ENCODE data around the gene SALL3. TPM values are rescaled to one million over a fixed set of nuclear protein-coding genes. Genes with fewer than 3 reads are reported as not detected.

The SALL3 gene
- total and polyA plus RNA-seq, 8 donors: not detected

- no peak overlapping the region for H3K4me3 ChIP-seq
- H3K9me3 ChIP-seq: no peaks in the 10 kb centered on the region
- H3K27ac ChIP-seq: no peak overlapping the region
- DNase-seq: no peak
- no peak for TF ChIP-seq EP300 (IDR thresholded peaks at IDR 0.05)
- no peak for TF ChIP-seq CTCF (IDR thresholded peaks at IDR 0.05)
- no peak for TF ChIP-seq POLR2A (IDR thresholded peaks at IDR 0.05)
- no peak for TF ChIP-seq POLR2AphosphoS5 (IDR thresholded peaks at IDR 0.05)
- H3K27me3 ChIP-seq: peaks cover 20 to 87% (median 46%) of the 10 kb centered on the region in 3 donors
- no peaks in the 10 kb centered on the region for H3K36me3 ChIP-seq
- intact Hi-C loops (cut with DNase I; ENCODE audit: low total_unique reads): no loop called here
- H3K4me1 ChIP-seq: peaks cover 12 to 20% (median 17%) of the 10 kb centered on the region in 4 donors
- 84 to 90% (median 88%) methylated on average over 12 of the region's 12 CpGs for WGBS, 5 donors
These were observed 8.8 kb upstream of the SALL3 start for GRCh38 chr18:78970774-78971333.

- Histone ChIP-seq H3K36me3 (no peaks in the 10 kb centered on the region), H3K4me1 (peaks cover 12 to 20% (median 17%) of the 10 kb centered on the region in 4 donors), H3K27ac (no peak overlapping the region), H3K4me3 (no peak overlapping the region), H3K9me3 (no peaks in the 10 kb centered on the region), H3K27me3 (peaks cover 20 to 87% (median 53%) of the 10 kb centered on the region in 3 donors)
- no peak for TF ChIP-seq EP300 (IDR thresholded peaks at IDR 0.05)
- TF ChIP-seq POLR2A (IDR thresholded peaks at IDR 0.05): no peak
- no peak for TF ChIP-seq CTCF (IDR thresholded peaks at IDR 0.05)
- TF ChIP-seq POLR2AphosphoS5 (IDR thresholded peaks at IDR 0.05): no peak
- 77 to 82% (median 81%) methylated on average over 15 of the region's 15 CpGs for WGBS, 5 donors
- no peak for DNase-seq
- intact Hi-C loops (cut with DNase I; ENCODE audit: low total_unique reads): no loop called here
These were observed 7.9 kb upstream of the SALL3 start for GRCh38 chr18:78971511-78972245.

- Histone ChIP-seq H3K36me3 (no peaks in the 10 kb centered on the region), H3K4me3 (no peak overlapping the region), H3K27ac (no peak overlapping the region), H3K27me3 (peaks cover 24 to 90% (median 61%) of the 10 kb centered on the region in 3 donors), H3K4me1 (peaks cover 12 to 25% (median 17%) of the 10 kb centered on the region in 4 donors), H3K9me3 (no peaks in the 10 kb centered on the region)
- intact Hi-C loops (cut with DNase I; ENCODE audit: low total_unique reads): no loop called here
- WGBS, 5 donors: 48 to 56% (median 54%) methylated on average over 16 of the region's 16 CpGs
- no peak for DNase-seq
- no peak for TF ChIP-seq EP300 (IDR thresholded peaks at IDR 0.05)
- no peak for TF ChIP-seq CTCF (IDR thresholded peaks at IDR 0.05)
- TF ChIP-seq POLR2AphosphoS5 (IDR thresholded peaks at IDR 0.05): no peak
These were observed 7.2 kb upstream of the SALL3 start for GRCh38 chr18:78972385-78972918.

- TF ChIP-seq EP300 (IDR thresholded peaks at IDR 0.05) (no peak), CTCF (IDR thresholded peaks at IDR 0.05) (no peak), POLR2A (IDR thresholded peaks at IDR 0.05) (no peak), POLR2AphosphoS5 (IDR thresholded peaks at IDR 0.05) (no peak)
- H3K4me1 ChIP-seq: peaks cover 12 to 29% (median 17%) of the 10 kb centered on the region in 4 donors
- H3K4me3 ChIP-seq: no peak overlapping the region
- H3K27me3 ChIP-seq: peaks cover 27 to 95% (median 65%) of the 10 kb centered on the region in 3 donors
- no peak for DNase-seq
- 0 to 8% (median 4%) methylated on average over 20 to 31 of the region's 31 CpGs for WGBS, 5 donors
- no peak overlapping the region for H3K27ac ChIP-seq
- H3K9me3 ChIP-seq: no peaks in the 10 kb centered on the region
- no peaks in the 10 kb centered on the region for H3K36me3 ChIP-seq
- intact Hi-C loops (cut with DNase I; ENCODE audit: low total_unique reads): no loop called here
These were observed 6.7 kb upstream of the SALL3 start for GRCh38 chr18:78972930-78973331.
